Amniotic epithelial cell (primary cell): ENCODE data around the gene PTPRCAP.
"Not testable (repeated sequence)": the region's sequence is repeated elsewhere in the genome, so short reads cannot be mapped to it uniquely, and the experiment has no call there.

Experiments
- DNase-seq: peaks from one replicate; pipeline ENCODE4 v3.0.0-alpha.2; 2010; ENCODE audit warnings: low read depth

The PTPRCAP gene, protein sequence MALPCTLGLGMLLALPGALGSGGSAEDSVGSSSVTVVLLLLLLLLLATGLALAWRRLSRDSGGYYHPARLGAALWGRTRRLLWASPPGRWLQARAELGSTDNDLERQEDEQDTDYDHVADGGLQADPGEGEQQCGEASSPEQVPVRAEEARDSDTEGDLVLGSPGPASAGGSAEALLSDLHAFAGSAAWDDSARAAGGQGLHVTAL

DNA sequence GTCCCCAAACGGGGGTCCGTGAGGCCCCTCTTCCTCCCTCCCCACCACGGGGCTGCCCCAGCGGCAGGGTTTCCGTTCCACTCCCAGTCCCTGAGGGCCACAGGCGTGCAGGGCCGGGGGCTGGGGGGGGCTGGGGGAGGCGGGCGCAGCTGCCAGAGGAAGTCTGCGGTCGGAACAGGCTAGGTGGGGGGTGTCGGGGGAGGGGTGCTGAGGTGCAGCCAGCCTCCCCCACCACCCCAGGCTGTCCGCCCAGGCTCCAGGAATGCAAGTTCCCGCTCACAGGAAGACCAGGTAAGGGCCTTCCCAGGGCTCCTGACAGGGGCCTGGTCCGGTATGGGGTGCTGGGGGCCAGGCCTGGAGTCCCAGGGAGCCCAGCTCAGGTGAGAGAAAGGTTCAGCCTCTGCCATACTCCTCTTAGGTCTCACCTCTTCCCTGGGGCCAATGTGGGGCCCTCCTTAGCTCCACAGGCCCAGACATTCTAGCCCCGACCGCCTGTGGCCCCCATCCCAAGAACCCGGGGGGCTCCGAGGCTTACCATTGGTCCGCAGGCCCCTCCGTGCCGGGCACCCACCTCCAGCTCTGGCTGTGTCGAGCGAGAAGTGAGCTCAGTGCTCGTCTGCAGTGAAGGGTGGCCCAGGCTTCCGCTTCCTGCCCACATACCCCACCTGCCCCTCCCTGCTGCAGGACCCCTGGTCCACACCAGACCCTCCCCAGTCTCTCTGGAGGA is at the start of gene PTPRCAP:
PTPRCAP (minus strand) TSS at position 601 of the 727 bp plus-strand sequence; CDS start at position 538, 63 bp downstream.
- DNase-seq: no peak

DNA sequence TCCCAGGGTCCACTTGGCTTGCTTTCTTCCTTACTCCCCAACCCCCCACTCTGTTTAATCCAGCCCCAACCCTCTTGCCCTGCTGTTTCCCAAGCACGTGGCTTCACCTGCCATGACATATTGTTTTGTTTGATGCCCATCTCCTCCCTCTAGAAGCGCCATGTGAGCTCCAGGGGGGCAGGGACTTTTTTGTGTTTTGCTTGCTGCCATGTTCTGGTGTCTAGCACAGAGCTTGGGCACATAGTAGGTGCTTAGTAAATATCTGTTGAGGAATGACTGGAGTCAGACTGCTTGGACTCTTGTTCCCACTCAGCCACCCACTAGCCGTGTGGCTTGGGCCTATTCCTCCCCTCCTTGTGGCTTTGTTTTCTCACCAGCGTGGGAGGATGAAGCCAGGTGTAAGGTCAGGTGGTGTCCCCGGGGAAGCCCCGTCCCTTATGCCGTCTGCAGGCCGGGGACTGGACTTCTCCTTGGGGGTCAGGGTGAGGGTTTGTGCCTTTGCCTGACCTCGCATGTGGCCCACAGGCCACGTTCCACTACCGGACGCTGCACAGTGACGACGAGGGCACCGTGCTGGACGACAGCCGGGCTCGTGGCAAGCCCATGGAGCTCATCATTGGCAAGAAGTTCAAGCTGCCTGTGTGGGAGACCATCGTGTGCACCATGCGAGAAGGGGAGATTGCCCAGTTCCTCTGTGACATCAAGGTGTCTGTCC is 49.2 kb upstream of the PTPRCAP start:
- no peak for DNase-seq

DNA sequence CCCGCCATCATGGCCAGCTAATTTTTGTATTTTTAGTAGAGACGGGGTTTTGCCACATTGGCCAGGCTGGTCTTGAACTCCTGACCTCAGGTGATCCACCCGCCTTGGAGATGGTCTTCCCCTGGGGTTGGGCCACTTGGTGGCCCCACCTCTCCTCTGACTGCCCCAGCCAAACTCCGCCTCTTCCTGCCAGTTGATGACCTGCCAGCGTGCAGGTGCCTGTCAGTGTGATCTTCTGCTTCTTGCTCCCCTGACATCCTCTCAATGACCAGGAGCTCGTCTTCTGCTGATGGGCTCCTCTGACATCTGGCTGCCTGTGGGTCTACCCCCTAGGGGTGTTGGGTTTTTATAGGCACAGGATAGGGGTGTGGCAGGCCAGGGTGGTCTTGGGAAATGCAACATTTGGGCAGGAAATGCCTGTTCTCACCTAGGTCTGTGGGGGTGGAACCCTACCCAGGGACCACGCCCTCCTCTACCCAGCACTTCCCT is 48.4 kb upstream of the PTPRCAP start:
- not testable (repeated sequence) for DNase-seq

DNA sequence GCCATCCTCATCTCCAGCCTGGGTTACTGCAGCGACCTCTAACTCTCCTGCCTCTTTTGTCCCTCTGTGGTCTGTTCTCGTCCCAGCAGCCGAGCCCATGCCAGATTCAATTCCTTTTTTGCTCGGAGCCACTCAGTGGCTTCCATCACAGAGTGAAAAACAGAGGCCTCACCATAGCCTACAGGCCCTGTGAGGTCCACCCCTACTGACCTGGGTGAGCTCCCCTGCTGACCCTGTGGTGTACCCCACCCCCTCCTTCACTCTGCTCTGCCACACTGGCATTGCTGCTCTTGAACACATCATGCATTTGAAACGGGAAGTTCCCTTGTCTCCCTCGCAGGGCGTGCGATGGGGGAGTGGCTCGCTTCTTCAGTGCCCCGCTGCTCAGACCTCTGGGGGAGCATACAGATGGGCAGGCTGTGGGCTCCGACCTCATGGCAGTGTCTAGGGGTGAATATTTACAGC is 47.4 kb upstream of the PTPRCAP start:
- DNase-seq: no peak

DNA sequence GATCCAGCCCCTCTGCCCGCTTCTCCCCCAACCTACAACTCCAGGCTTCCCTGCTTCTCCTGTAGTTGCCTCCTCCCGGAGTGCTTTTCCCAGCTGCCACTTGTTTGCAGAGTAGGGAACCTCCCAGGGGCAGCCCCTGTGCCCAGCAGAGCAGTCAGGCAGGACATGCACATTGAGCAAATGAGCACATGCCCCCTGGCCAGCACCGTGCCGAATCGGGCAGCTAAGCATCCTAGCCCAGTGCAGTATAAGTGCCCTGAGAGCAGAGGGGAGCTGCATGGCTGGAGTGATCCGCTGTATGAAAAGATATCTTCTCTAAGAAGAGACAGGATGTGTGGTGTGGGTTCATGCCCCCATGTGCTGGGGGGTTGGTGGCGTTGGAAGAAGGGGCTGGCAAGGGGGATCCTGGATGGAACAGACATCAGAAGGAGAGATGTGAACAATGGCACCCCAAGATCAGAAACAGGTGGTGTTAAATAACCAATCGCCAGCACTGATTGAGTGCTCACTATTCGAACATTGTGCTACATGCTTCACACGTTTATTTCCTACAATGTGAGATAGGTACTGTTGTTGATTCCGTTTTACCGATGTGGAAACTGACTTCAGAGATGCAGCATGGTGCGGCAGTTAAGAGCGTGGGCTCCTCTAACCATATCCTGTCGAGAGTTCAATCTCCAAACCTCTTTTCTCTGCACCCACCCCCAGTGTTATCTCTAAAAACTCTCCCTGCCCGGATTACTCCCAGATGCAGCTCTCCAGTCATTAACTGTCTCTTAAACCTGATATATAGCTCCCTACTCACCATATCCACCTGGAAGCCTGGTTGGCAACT is 46.6 kb upstream of the PTPRCAP start:
- DNase-seq: no peak

DNA sequence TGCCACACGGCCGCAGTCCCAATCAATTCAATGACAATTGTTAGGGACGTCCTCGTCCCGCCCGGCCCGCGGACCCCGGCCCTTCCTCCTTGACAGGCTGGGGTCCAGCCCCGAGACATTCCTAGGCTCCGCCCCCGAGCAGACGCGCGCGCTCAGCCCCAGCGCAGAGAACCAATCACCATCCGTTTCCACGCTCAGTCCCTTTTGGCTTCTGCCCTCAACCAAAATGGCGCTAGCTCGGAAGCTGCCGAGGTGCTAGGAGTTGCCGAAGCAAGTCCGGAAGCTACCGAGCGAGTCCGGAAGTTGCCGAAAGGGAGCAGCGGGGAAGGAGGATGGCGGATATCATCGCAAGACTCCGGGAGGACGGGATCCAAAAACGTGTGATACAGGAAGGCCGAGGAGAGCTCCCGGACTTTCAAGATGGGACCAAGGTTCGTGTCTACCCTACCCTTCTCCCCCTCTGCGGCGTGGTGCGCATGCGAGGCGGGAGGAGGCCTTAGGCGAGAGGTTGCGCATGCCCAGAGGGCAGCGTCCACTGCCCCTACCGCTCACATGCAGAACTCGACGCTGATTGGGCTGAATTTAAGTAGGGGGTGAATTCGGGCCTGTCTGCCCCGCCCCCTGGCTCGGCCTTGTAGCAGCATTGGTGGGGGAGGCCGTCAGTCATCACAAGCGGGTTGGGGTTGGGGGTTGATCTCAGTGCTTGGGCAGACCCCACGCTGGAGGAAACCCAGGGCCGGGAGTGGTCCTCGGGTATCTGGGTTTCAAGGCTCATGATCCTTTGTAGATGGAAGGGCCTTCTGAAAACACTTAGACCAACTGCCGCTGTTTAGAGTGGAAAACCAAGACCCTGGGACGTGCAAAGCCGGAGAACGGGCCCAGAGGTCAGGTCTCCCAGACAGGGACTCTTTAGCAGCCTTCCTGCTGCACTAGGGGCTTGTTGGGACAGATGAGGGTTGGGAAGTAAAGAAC is 45.6 kb upstream of the PTPRCAP start, which contains the start of gene AIP:
AIP (plus strand) TSS at position 200 of the 972 bp plus-strand sequence; CDS start at position 333, 133 bp downstream.
- DNase-seq: peak; percentile 96

DNA sequence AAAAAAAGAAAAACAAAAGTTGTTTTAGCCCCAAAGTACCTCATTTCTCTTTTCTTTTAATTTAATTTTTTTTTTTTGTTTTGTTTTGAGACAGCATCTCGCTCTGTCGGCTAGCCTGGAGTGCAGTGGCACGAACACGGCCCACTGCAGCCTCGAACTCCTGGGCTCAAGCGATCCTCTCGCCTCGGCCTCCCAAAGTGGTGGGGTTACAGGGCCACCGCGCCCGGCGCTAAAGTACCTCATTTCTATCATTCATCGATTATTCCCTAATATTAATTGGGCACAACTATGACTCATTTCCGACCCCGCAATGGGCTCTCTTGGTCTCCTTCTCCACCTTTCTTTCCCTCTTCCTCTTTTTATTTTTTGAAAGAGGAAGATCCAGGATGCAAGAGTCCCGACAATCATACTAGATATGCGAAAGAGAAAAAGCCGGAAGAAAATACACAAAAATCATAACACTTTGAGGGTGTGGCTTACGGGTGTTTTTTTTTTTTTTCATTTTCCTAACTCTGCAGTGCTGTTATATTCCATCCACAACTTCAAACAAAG is 44.9 kb upstream of the PTPRCAP start:
- no peak for DNase-seq

DNA sequence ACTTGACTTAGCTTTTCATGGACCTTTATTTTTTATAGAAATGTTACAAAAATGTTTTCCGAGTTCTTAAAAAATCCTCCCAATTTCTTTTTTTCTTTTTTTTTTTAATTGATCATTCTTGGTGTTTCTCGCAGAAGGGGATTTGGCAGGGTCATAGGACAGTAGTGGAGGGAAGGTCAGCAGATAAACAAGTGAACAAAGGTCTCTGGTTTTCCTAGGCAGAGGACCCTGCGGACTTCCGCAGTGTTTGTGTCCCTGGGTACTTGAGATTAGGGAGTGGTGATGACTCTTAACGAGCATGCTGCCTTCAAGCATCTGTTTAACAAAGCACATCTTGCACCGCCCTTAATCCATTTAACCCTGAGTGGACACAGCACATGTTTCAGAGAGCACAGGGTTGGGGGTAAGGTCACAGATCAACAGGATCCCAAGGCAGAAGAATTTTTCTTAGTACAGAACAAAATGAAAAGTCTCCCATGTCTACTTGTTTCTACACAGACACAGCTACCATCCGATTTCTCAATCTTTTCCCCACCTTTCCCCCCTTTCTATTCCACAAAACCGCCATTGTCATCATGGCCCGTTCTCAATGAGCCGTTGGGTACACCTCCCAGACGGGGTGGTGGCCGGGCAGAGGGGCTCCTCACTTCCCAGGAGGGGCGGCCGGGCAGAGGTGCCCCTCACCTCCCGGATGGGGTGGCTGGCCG is 40.0 kb upstream of the PTPRCAP start:
- DNase-seq: not testable (repeated sequence)

DNA sequence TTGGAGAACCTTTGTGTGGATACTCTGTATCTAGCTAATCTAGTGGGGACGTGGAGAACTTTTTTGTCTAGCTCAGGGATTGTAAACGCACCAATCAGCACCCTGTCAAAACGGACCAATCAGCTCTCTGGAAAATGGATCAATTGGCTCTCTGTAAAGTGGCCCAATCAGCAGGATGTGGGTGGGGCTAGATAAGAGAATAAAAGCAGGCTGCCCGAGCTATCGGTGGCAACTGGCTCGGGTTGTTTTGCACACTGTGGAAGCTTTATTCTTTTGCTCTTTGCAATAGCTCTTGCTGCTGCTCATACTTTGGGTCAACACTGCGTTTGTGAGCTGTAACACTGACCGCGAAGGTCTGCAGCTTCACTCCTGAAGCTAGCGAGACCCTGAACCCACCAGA is 39.2 kb upstream of the PTPRCAP start:
- DNase-seq: not testable (repeated sequence)

DNA sequence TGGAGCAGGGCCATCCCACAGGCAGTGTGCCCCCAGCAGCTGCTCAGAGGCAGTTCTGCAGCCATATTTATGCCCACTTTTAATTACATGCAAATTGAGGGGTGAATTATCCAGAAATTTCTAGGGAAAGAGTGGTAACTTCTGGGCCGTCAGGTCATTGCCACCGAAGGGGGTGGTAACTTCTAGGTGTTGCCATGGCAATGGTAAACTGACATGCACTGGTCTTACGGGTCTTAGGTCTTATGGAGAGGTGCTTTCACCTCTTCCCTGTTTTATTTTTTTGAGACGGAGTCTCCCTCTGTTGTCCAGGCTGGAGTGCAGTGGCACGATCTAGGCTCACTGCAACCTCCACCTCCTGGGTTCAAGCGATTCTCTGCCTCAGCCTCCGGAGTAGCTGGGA is 35.4 kb upstream of the PTPRCAP start:
- DNase-seq: no peak

DNA sequence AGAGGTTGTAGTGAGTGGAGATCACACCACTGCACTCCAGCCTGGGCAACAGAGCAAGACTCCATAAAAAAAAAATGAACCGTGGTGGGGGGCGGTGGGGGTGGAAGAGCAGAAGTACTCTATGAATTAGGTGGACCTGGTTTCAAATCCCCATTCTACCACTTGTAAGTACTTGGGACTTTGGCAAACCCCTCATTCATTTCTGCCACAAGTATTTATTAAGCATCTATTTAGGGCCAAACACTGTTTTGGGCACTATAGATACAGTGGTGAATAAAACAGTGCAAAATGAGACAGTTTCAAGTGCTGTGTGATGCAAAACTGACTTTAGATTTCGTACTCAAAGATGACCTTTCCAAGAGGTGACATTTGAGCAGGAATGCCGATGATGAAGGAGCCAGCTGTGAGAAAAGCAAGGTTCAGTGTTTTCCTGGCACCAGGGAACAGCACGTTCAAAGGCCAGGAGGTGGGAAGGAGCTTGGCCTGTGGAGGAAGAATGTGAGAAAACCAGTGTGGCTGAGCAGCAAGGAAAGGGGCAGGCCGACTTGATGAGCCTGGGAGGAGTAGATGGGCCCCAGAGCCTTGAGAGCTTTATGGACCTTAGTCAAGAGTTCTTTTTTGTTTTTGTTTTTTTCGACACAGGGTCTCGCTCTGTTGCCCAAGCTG is 33.0 kb upstream of the PTPRCAP start:
- DNase-seq: no peak

DNA sequence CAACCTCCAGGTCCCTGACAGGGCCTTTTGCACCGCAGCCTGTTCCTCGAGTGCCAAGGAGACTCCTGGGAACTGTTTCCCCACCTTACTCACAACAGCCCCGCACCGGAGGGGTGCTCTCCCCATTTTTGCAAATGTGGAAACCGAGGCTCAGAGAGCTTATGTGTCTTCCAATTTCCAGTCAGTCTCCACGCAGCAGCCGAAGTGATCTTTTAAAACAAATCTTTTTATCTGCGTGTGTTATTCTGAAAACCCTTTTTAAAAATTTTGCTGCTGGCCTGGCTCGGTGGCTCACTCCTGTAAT is 32.0 kb upstream of the PTPRCAP start:
- DNase-seq: no peak

DNA sequence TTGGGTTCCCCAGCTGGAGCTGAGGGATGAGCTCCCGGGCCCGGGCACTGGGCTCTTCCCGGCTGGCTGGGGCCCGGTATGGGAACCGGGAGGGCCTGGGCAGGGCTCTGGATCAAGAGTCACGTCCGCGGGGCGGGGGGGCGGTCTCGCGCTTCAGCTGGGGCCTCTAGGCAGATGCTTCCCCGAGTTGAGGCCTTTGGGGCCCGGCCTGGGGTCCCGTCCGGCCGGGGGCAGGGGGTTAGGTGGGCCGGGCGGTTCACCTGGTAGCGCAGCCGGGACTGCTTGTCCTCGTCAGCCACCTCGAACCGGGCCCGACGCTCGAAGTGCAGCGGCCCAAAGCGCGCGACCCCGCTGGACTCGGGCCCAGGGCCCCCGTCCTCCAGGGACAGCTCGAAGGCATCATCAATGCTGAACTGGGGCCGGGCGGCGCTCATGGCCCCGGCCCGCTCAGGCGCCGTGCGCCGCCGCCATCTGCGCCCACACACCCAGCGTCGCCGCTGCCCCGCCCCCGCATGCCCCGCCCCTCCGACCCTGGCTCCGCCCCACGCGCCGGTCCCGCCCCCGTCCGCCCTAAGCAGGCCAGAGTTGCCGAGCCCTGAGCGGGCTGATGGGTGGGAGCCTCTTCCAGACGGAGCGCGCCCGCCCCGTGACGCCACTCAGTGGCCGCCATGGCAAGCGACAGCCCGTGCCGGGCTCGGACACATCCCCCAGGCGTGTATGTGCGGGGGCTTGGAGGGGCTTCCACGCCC is 31.5 kb upstream of the PTPRCAP start, which contains the start of gene TMEM134:
TMEM134 (minus strand) TSS at position 493 of the 749 bp plus-strand sequence; CDS start at position 434, 59 bp downstream.
- peak; percentile 82 for DNase-seq

DNA sequence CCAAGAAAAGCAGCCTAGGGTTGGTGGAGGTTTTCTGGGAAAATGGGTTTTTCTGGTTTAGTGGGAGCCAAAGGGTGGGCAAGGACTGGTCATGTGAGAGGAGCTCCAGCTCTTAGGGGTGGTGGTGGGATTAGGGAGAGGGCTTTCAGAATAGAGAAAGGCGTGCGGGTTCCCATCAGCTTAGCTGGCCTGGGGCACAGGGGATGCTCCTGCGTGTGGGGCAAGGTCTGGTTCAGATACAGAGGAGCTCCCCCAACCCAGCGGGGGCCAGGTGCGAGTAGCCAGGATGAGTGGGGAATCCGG is 30.9 kb upstream of the PTPRCAP start:
- no peak for DNase-seq

DNA sequence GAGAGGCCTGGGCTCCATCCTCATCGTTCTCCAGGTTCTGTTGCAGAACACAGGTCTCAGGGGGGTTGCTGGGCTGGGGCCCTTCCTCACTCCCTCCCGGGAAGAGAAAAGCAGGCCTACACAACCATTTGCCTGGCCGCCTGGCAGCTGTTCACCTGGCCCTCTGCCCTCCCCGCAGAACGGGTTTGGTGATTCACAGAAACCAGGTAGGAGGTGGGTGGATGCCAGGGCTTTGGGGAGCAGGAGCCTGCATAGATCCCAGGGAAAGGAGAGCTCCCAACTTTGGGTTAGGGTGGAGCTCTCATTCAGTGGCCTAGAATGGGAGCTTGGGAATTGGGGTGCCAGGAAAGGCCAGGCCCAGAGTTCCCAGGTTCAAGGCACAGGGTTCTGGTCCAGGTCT is 30.6 kb upstream of the PTPRCAP start:
- no peak for DNase-seq

DNA sequence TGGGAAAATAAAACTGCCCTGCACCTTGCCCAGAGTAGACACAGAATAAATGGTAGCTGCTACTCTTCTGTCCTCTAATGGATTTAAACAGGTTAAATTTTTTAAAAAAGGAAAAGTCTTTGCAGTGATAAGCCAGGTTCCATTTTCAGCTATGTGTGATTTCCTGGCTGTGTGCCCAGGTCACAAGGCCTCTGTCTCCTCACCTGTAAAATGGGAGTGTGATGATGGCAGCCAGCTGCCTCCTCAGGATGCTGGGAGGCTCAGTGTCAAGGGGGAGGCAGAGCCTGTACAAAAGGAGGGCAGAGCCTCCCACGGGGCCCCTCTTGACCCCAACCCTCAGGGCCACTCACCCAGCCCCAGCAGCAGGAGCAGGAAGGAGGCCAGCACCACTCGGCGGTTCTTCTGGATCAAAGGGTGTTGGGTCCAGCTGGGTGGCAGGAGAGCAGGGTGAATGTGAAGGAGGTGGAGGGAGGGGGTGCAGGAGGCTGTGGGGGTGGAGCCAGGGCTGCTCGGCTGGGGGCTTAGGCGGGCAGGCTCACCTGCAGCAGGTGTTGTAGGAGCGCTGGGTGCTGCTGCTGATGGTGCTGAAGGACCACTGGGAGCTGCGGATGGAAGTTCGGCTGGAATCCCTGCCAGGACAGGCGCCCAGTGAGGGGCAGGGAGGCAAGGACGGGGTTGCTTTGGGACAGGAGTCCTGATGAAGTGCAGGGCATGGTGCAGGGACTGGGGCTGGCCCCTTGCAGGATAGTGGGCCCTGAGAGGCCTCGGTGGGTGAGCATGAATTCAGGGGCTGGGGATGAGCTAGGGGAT is 29.7 kb upstream of the PTPRCAP start:
- no peak for DNase-seq

DNA sequence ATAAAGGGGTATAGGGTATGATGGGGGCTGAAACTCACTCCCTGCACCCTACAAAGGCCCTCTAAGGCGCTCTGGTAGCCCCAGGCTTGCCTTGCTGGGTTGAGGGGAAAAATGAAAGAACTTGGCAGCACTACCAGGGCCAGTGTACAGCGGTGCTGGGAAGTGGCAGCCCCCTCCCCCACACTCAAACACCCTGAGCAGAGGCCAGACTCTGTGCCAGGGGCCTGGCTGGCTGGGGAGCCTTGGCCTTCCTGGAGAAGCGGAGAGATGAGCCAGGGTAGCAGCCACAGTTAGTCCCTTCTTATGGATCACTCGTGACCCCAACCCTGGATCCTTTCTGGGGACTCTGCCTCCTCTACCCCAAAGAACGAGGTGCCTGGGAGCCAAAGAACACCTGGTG is 28.9 kb upstream of the PTPRCAP start:
- no peak for DNase-seq

DNA sequence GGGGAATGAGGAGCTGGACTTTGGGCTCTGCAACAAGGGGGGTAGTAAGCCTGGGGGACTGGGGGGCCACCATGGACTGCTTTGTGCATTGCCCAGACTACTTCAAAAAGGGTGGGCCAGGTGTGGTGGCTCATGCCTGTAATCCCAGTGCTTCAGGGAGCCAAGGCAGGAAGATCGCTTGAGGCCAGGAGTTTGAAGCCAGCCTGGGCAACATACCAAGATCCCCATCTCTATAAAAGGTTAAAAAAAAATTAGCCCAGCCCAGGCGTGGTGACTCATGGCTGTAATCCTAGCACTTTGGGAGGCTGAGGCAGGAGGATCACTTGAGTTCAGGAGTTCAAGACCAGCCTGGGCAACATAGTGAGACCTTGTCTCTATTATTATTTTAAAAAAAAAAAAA is 28.0 kb upstream of the PTPRCAP start:
- DNase-seq: not testable (repeated sequence)
